K562 (cell line): ENCODE results near the gene DNAH8. TPM values are rescaled to one million over a fixed set of nuclear protein-coding genes. Genes with fewer than 3 reads are reported as not detected.

Source experiments
- ATAC-seq: fragments of 200-7000 bp; cut with Tn5 transposase; 3 replicates; pipeline ENCODE4 v1.9.1; 2020; ENCODE audit warnings: moderate library complexity
- BruUV-seq: library from RNA; stranded (reverse); fragments of 400-500 nt; replicated peaks from 2 replicates; lab custom pipeline; 2021; lab: Mats Ljungman, UMichigan
- CTCF ChIA-PET: fragments of 300-600 bp; formaldehyde crosslinking; extraction: SDS; loops from one replicate; lab custom pipeline; 2021; ENCODE audit warnings: low intra/inter-chr PET ratio; lab: Yijun Ruan, JAX
- POLR2A ChIA-PET: fragments of 300-600, 350-650 bp; sonication (Branson Sonifier 250); formaldehyde crosslinking; extraction: SDS; loops from one replicate; lab custom pipeline; 2021; ENCODE audit warnings: antibody characterized with exemption, inconsistent platforms; lab: Yijun Ruan, JAX
- DNase-seq, 4 experiments: peaks; one replicate each; pipeline versions ENCODE4 v3.0.0 to v3.0.0-alpha.2; 2011 to 2018; ENCODE audit warnings: low spot score in 3 of 4, mixed read lengths in 3 of 4; ENCODE audit errors: extremely low read depth in 1 of 4
- FAIRE-seq: peaks from 2 replicates; lab custom pipeline; 2011; peaks lifted over from hg19 to GRCh38; lab: Jason Lieb, UNC
- H2AFZ ChIP-seq: 2 replicates; pipeline ENCODE4 v1.6.0; 2011; ENCODE audit warnings: low read depth, low read length, control low read depth, inconsistent platforms
- H3K27ac ChIP-seq: fragments of 200-600 bp; 3 replicates; pipeline ENCODE4 v1.8.0; 2011; ENCODE audit warnings: low read depth, mild to moderate bottlenecking, control low read depth, inconsistent platforms, low read length, moderate library complexity, mixed read lengths; ENCODE audit errors: extremely low read depth
- H3K27me3 ChIP-seq, 2 experiments: fragments of 300-600 bp in 1 of 2; 2 replicates in 1 of 2; 3 replicates in 1 of 2; pipeline versions ENCODE4 v1.6.0 to v1.8.0; 2011; ENCODE audit warnings: inconsistent platforms in 2 of 2, low read length in 2 of 2, mild to moderate bottlenecking in 1 of 2, mixed read lengths in 1 of 2, moderate library complexity in 1 of 2; ENCODE audit not compliant: control insufficient read depth in 2 of 2, insufficient read depth in 2 of 2
- H3K36me3 ChIP-seq: fragments of 300-600 bp; 3 replicates; pipeline ENCODE4 v1.8.0; 2011; ENCODE audit warnings: mild to moderate bottlenecking, low read length, inconsistent platforms; ENCODE audit not compliant: control insufficient read depth, insufficient read depth
- H3K4me1 ChIP-seq, 2 experiments: fragments of 200-600 bp in 1 of 2; replicated peaks in 1 of 2; 2 replicates in 1 of 2; 3 replicates in 1 of 2; pipeline versions ENCODE4 v1.5.1 to v1.8.0; 2011; ENCODE audit warnings: inconsistent platforms in 2 of 2, low read length in 2 of 2, mild to moderate bottlenecking in 1 of 2, mixed read lengths in 1 of 2, moderate library complexity in 1 of 2; ENCODE audit not compliant: control insufficient read depth in 2 of 2, insufficient read depth in 2 of 2
- H3K4me2 ChIP-seq: 2 replicates; pipeline ENCODE4 v1.6.1; 2011; ENCODE audit warnings: low read length, control low read depth, inconsistent platforms, mixed read lengths; ENCODE audit not compliant: insufficient read depth
- H3K4me3 ChIP-seq: fragments of 200-600 bp; sonication (generic), shearing (Covaris generic); 2 replicates; pipeline ENCODE4 v1.5.1; 2016; ENCODE audit warnings: control low read depth, inconsistent platforms
- H3K79me2 ChIP-seq: fragments of 200-600 bp; 3 replicates; pipeline ENCODE4 v1.8.0; 2011; ENCODE audit warnings: low read length, inconsistent platforms; ENCODE audit not compliant: control insufficient read depth, insufficient read depth
- H3K9ac ChIP-seq, 2 experiments: 2 replicates each; pipeline versions ENCODE4 v1.6.0 to v1.6.1; 2011; ENCODE audit warnings: low read depth in 2 of 2, low read length in 2 of 2, control low read depth in 1 of 2, inconsistent platforms in 1 of 2, mild to moderate bottlenecking in 1 of 2, mixed read lengths in 1 of 2; ENCODE audit not compliant: insufficient read depth in 1 of 2
- H3K9me1 ChIP-seq: one replicate; pipeline ENCODE4 v1.6.0; 2011; ENCODE audit warnings: inconsistent platforms, mild to moderate bottlenecking, low read length, moderate library complexity; ENCODE audit not compliant: control insufficient read depth, insufficient read depth
- H3K9me3 ChIP-seq: replicated peaks from 2 replicates; pipeline ENCODE4 v1.5.1; 2011; ENCODE audit warnings: low read depth, low read length, inconsistent platforms; ENCODE audit not compliant: control insufficient read depth, insufficient read depth
- H4K20me1 ChIP-seq: replicated peaks from 2 replicates; pipeline ENCODE4 v1.6.1; 2011; ENCODE audit warnings: low read length, inconsistent platforms, mixed read lengths; ENCODE audit not compliant: control insufficient read depth, insufficient read depth
- KDM5B ChIP-seq: fragments of 200-600 bp; sonication (generic); IDR thresholded peaks from 2 replicates; pipeline ENCODE4 v1.6.1; 2012; ENCODE audit warnings: low read depth, mild to moderate bottlenecking, moderate library complexity, low read length, control low read depth, inconsistent platforms; ENCODE audit not compliant: insufficient replicate concordance
- NKRF ChIP-seq: fragments of 450-650 bp; IDR thresholded peaks from 2 replicates; pipeline ENCODE4 v1.6.1; 2016; ENCODE audit warnings: borderline replicate concordance
- NR4A1 ChIP-seq, 2 experiments: fragments of 250-450 bp in 1 of 2; fragments of 450-650 bp in 1 of 2; sonication (Bioruptor Pico) in 1 of 2; IDR thresholded peaks; 2 replicates each; pipeline versions ENCODE4 v1.4.0 to v1.6.1; 2016 to 2020; ENCODE audit warnings: mild to moderate bottlenecking in 2 of 2, missing compliant biosample characterization in 1 of 2, missing genetic modification characterization in 1 of 2, moderate library complexity in 1 of 2
- RB1 ChIP-seq: fragments of 450-650 bp; IDR thresholded peaks from 2 replicates; pipeline ENCODE4 v1.6.1; 2017; ENCODE audit warnings: low read depth, mild to moderate bottlenecking
- SUPT5H ChIP-seq: fragments of 450-650 bp; IDR thresholded peaks from 2 replicates; pipeline ENCODE4 v1.6.1; 2016
- TRIM24 ChIP-seq, 2 experiments: fragments of 450-650 bp; IDR thresholded peaks; 2 replicates each; pipeline ENCODE4 v1.6.1; 2016
- ZKSCAN8 ChIP-seq: fragments of 200-800 bp; sonication (Bioruptor generic); IDR thresholded peaks from 2 replicates; pipeline ENCODE4 v1.6.1; 2016; ENCODE audit warnings: missing genetic modification characterization, missing compliant biosample characterization
- ZNF561 ChIP-seq: fragments of 450-650 bp; formaldehyde crosslinking; conservative IDR thresholded peaks from 2 replicates; pipeline ENCODE4 v1.4.0; 2020; ENCODE audit warnings: mild to moderate bottlenecking, moderate library complexity
- ZNF830 ChIP-seq: fragments of 250-450 bp; sonication (Bioruptor Pico); IDR thresholded peaks from 2 replicates; pipeline ENCODE4 v1.5.0; 2021; ENCODE audit warnings: mild to moderate bottlenecking
- WGBS: fragments of 100-300 bp; shearing (Covaris generic); methylation state at CpG from one replicate; pipeline ENCODE4 v1.1.6; 2016; ENCODE audit warnings: low coverage, mixed read lengths; ENCODE audit not compliant: insufficient coverage; ENCODE audit errors: missing lambda C conversion rate; 5-methylcytosine and 5-hydroxymethylcytosine counted together
- in situ Hi-C: fragments of 300-500 bp; cut with MboI; formaldehyde crosslinking; loops from 4 replicates; pipeline ENCODE4 v1.15.0; 2018; ENCODE audit warnings: inconsistent platforms, mixed read lengths
- intact Hi-C: fragments of 100-400 bp; cut with micrococcal nuclease; formaldehyde crosslinking; loops from 2 replicates; pipeline ENCODE4 v1.14.2; 2022
- polyA plus RNA-seq, 8 experiments: library from polyadenylated mRNA; depleted of rRNA in 4 of 8; stranded (reverse) in 5 of 8; unstranded in 3 of 8; fragments of >200 nt; fragmentation: Nextera tagmentation in 2 of 8; fragmentation: Illumina TruSeq in 1 of 8; extraction: Ambion mirVana in 2 of 8; extraction: Trizol in 1 of 8; gene quantifications; 2 replicates each; pipeline versions ENCODE4 v1.2.1 to v1.2.3, GENCODE V29; 2011 to 2014; ENCODE audit warnings: inconsistent platforms in 1 of 8, missing spikeins in 1 of 8
- total RNA-seq, 7 experiments: library from RNA; depleted of rRNA in 6 of 7; stranded (reverse); fragments of >200 nt in 6 of 7; fragmentation: Illumina TruSeq in 2 of 7; extraction: Trizol in 2 of 7; gene quantifications; 2 replicates each; pipeline versions ENCODE4 v1.2.1 to v1.2.3, GENCODE V29; 2011 to 2021; ENCODE audit warnings: low replicate concordance in 1 of 7

The DNAH8 gene
- total and polyA plus RNA-seq, 9 of the 15 experiments (the other 6 are each of a cell fraction or from before 2014, with no cell fraction given), result 1.2 to 4.2 (median 2.9) TPM

- H3K4me1 ChIP-seq, result no peaks in the 10 kb centered on the region
- TF ChIP-seq NKRF (no peak), TRIM24 (IDR thresholded peaks at IDR 0.05) (no peak), ZNF830 (CRISPR knock-in tag) (no peak), RB1 (no peak), SUPT5H (no peak), KDM5B (no peak), ZKSCAN8 (CRISPR knock-in tag) (no peak), ZNF561 (CRISPR knock-in tag) (no peak), NR4A1 (CRISPR knock-in tag; IDR thresholded peaks at IDR 0.05) (no peak), NR4A1 (tag; IDR thresholded peaks at IDR 0.05) (no peak)
- FAIRE-seq (no peak), ATAC-seq (no peak), DNase-seq (no peak)
- H3K36me3 ChIP-seq, result no peaks in the 10 kb centered on the region
- H3K9ac ChIP-seq, result no peak overlapping the region
- ChIA-PET POLR2A (interaction anchor here (0.6 to 1.8 kb wide), 4 partner anchors 11 to 107 kb away, joined by 3 to 5 read pairs (median 3); no protein-coding TSS in a partner anchor), CTCF (no interaction called here)
- no peaks in the 10 kb centered on the region for H3K27me3 ChIP-seq
- intact Hi-C loops, result no loop called here
- no peak overlapping the region for H3K4me3 ChIP-seq
- no peaks in the 10 kb centered on the region for H3K9me1 ChIP-seq
- no peaks in the 10 kb centered on the region for H3K79me2 ChIP-seq
- H3K4me2 ChIP-seq, result no peak overlapping the region
- no TSS peak for BruUV-seq
- WGBS, result 13% methylated on average over 3 of the region's 3 CpGs
- no peak overlapping the region for H2AFZ ChIP-seq
- in situ Hi-C loops, result no loop called here
- no peak overlapping the region for H3K27ac ChIP-seq
- no peaks in the 10 kb centered on the region for H4K20me1 ChIP-seq
- H3K9me3 ChIP-seq, result no peaks in the 10 kb centered on the region
These were observed 130.8 kb downstream of the DNAH8 start for GRCh38 chr6:38845931-38846330.
